Epithelial cell of proximal tubule (primary cell): ENCODE data around the gene KMT5C. TPM values are rescaled to one million over a fixed set of nuclear protein-coding genes. Genes with fewer than 3 reads are reported as not detected.

Experiments
- DNase-seq: peaks from one replicate; pipeline ENCODE4 v3.0.0-alpha.2; 2011; ENCODE audit warnings: low read depth
- H3K4me3 ChIP-seq: 2 replicates; pipeline ENCODE4 v1.5.1; 2011; ENCODE audit warnings: low read depth, mild to moderate bottlenecking, low read length
- CTCF ChIP-seq: conservative IDR thresholded peaks from 2 replicates; pipeline ENCODE4 v1.5.1; 2012; ENCODE audit warnings: low read depth, mild to moderate bottlenecking, low read length
- total RNA-seq: library from RNA; depleted of rRNA; stranded (reverse); fragments of >200 nt; gene quantifications from 2 replicates; pipeline ENCODE4 v1.2.3, GENCODE V29; 2015

The KMT5C gene
- total RNA-seq, 1 donor from 2014 or later, result 18.5 TPM

- no peak for DNase-seq
- TF ChIP-seq CTCF, result no peak
- H3K4me3 ChIP-seq, result no peak within 1 kb of the TSS
These were observed 36.7 kb downstream of the KMT5C start, which contains the start of gene TMEM190 for GRCh38 chr19:55376241-55376933. Gene TMEM190, plus strand, starts transcription at chr19:55376826. Its CDS starts 28 bp downstream, at chr19:55376854.

- no peak for DNase-seq
- H3K4me3 ChIP-seq, result no peak overlapping the region
- TF ChIP-seq CTCF, result no peak
These were observed 37.9 kb downstream of the KMT5C start for GRCh38 chr19:55377356-55378131.

- no peak for DNase-seq
- no peak for TF ChIP-seq CTCF
These were observed 39.5 kb downstream of the KMT5C start for GRCh38 chr19:55379174-55379573.

GRCh38 chr19:55382013-55382412, 42.3 kb downstream of the KMT5C start:
- no peak overlapping the region for H3K4me3 ChIP-seq
- no peak for DNase-seq
- no peak for TF ChIP-seq CTCF

More at GRCh38 chr19:55379174-55379573, 39.5 kb downstream of the KMT5C start:
- no peak overlapping the region for H3K4me3 ChIP-seq

GRCh38 chr19:55382522-55383054, 42.9 kb downstream of the KMT5C start:
- DNase-seq, result no peak
- H3K4me3 ChIP-seq, result no peak overlapping the region
- TF ChIP-seq CTCF, result no peak

GRCh38 chr19:55383279-55384130, 43.8 kb downstream of the KMT5C start:
- H3K4me3 ChIP-seq, result peak overlapping the region; percentile 99
- no peak for TF ChIP-seq CTCF
- DNase-seq, result no peak
